WERI-Rb-1 (cell line): Measurements from ENCODE around the gene LEPROT.
A peak's percentile ranks its signal among the peaks of the same experiment; 100 is the strongest.

Experiments used
- DNase-seq: peaks from one replicate; pipeline ENCODE4 v3.0.0-alpha.2; 2020
- H3K27ac ChIP-seq: fragments of 250-450 bp; sonication (Bioruptor Pico); 2 replicates; pipeline ENCODE4 v1.5.1; 2020; ENCODE audit warnings: mild to moderate bottlenecking, moderate library complexity
- H3K27me3 ChIP-seq: fragments of 250-450 bp; sonication (Bioruptor Pico); 2 replicates; pipeline ENCODE4 v1.5.1; 2021; ENCODE audit warnings: mild to moderate bottlenecking, low read depth, moderate library complexity; ENCODE audit not compliant: insufficient read depth, severe bottlenecking
- H3K36me3 ChIP-seq: fragments of 250-450 bp; sonication (Bioruptor Pico); 2 replicates; pipeline ENCODE4 v1.5.1; 2020; ENCODE audit warnings: mild to moderate bottlenecking, moderate library complexity
- H3K4me3 ChIP-seq: 2 replicates; pipeline ENCODE4 v1.5.1; 2011; ENCODE audit warnings: low read depth, mild to moderate bottlenecking, control low read depth, low read length
- H3K9me3 ChIP-seq: fragments of 250-450 bp; sonication (Bioruptor Pico); 2 replicates; pipeline ENCODE4 v1.5.1; 2021; ENCODE audit warnings: mild to moderate bottlenecking, moderate library complexity; ENCODE audit not compliant: severe bottlenecking
- CTCF ChIP-seq: IDR thresholded peaks from 2 replicates; pipeline ENCODE4 v1.5.1; 2011; ENCODE audit warnings: low read depth, mild to moderate bottlenecking, control low read depth, inconsistent platforms, low read length

Gene LEPROT

GRCh38 chr1:65421351-65422025, 1.0 kb downstream of the LEPROT start:
- H3K27me3 ChIP-seq: no peaks in the 10 kb centered on the region
- H3K36me3 ChIP-seq: peaks cover 15% of the 10 kb centered on the region
- DNase-seq: no peak
- TF ChIP-seq CTCF: no peak
- H3K27ac ChIP-seq: peak overlapping the region; percentile 97
- no peaks in the 10 kb centered on the region for H3K9me3 ChIP-seq
- H3K4me3 ChIP-seq: peak overlapping the region; percentile 86

- DNase-seq: no peak
- H3K27ac ChIP-seq: no peak overlapping the region
- TF ChIP-seq CTCF: no peak
- H3K4me3 ChIP-seq: no peak overlapping the region
- H3K36me3 ChIP-seq: peaks cover 23% of the 10 kb centered on the region
- H3K9me3 ChIP-seq: no peaks in the 10 kb centered on the region
- no peaks in the 10 kb centered on the region for H3K27me3 ChIP-seq
Observed at GRCh38 chr1:65422241-65423203, 2.1 kb downstream of the LEPROT start.

- no peak overlapping the region for H3K27ac ChIP-seq
- no peak overlapping the region for H3K4me3 ChIP-seq
- DNase-seq: no peak
- H3K9me3 ChIP-seq: no peaks in the 10 kb centered on the region
- H3K27me3 ChIP-seq: no peaks in the 10 kb centered on the region
- no peak for TF ChIP-seq CTCF
- peaks cover 26% of the 10 kb centered on the region for H3K36me3 ChIP-seq
Observed at GRCh38 chr1:65423884-65424572, 3.6 kb downstream of the LEPROT start.

GRCh38 chr1:65424573-65424889, 4.1 kb downstream of the LEPROT start:
- H3K27ac ChIP-seq: no peak overlapping the region

GRCh38 chr1:65425006-65425405, 4.5 kb downstream of the LEPROT start:
- peaks cover 29% of the 10 kb centered on the region for H3K36me3 ChIP-seq
- DNase-seq: no peak
- no peak overlapping the region for H3K4me3 ChIP-seq
- no peak overlapping the region for H3K27ac ChIP-seq
- TF ChIP-seq CTCF: no peak
- no peaks in the 10 kb centered on the region for H3K9me3 ChIP-seq
- no peaks in the 10 kb centered on the region for H3K27me3 ChIP-seq

More at GRCh38 chr1:65424573-65424889, 4.1 kb downstream of the LEPROT start:
- Histone ChIP-seq H3K36me3 (peaks cover 26% of the 10 kb centered on the region), H3K4me3 (no peak overlapping the region), H3K9me3 (no peaks in the 10 kb centered on the region), H3K27me3 (no peaks in the 10 kb centered on the region)
- TF ChIP-seq CTCF: no peak
- DNase-seq: no peak
